Measurements from ENCODE around the gene RPS27L.
"Not testable (repeated sequence)": the region's sequence is repeated elsewhere in the genome, so short reads cannot be mapped to it uniquely, and the experiment has no call there.

DNA sequence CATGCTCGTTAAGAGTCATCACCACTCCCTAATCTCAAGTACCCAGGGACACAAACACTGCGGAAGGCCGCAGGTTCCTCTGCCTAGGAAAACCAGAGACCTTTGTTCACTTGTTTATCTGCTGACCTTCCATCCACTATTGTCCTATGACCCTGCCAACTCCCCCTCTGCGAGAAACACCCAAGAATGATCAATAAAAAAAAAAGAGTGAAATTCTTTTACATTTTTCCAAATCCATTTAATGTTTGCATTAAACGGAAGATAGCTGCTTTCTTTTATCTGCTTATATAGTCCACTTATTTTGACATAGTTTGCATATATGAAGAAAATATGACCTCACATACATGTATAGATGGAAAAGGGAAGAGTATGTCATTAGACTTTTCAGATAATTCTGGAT, 57.7 kb downstream of the RPS27L start:
- TF ChIP-seq, protein P1, sequence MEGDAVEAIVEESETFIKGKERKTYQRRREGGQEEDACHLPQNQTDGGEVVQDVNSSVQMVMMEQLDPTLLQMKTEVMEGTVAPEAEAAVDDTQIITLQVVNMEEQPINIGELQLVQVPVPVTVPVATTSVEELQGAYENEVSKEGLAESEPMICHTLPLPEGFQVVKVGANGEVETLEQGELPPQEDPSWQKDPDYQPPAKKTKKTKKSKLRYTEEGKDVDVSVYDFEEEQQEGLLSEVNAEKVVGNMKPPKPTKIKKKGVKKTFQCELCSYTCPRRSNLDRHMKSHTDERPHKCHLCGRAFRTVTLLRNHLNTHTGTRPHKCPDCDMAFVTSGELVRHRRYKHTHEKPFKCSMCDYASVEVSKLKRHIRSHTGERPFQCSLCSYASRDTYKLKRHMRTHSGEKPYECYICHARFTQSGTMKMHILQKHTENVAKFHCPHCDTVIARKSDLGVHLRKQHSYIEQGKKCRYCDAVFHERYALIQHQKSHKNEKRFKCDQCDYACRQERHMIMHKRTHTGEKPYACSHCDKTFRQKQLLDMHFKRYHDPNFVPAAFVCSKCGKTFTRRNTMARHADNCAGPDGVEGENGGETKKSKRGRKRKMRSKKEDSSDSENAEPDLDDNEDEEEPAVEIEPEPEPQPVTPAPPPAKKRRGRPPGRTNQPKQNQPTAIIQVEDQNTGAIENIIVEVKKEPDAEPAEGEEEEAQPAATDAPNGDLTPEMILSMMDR (IDR thresholded peaks at IDR 0.05) = not testable (repeated sequence)
- TF ChIP-seq POLR2A (IDR thresholded peaks at IDR 0.05) = not testable (repeated sequence)

Data from esophagus squamous epithelium (tissue), 4 donors.